Epidermal melanocyte (primary cell): ENCODE results near the gene ZNF770.

Experiments
- DNase-seq: peaks from one replicate; pipeline ENCODE4 v3.0.0; 2011; ENCODE audit warnings: low spot score; ENCODE audit not compliant: insufficient read length

ZNF770 gene

DNA sequence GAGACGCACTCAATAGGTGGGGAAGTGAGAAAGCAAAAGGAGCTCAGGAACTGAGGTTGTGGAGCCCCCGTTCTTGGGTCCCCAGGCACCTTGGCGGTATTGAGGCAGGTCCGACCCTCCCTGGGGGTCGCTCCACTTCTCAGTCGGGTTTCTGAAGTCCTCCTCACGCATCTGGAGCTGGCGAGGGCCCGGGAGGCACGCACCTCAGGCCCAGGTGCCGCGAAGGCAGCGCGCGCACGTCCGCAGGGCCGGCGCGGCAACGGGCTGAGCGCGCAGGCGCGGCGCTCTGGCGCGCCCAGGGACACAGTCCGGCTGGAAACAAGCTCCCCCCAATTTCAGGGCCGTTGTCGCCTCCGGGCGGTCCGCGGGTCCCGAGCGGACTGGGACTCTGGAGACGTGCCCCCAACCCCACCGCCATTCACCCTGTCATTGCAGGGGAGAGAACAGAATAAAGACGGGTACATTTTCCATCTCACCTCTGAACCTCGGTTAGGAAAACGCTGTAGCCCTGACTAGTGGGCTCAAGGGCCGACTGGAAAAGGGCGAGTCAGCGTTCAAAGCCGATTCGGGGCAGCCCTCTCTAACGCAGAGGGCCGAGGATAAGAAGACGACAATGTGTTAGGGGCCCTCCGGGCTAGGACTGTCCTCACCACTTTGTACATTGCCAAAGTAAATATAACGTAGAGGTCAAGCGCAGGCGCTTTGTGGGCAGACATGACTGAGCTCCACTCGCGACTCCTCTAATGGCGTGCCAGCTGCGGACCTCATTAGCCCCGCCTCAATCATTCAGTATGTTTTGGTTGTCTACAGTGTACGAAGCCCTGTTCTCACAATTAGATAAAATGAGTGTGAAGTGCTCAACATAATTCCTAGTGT is at the start of gene ZNF770:
Gene ZNF770 (minus strand): TSS at position 261 of the 876 bp plus-strand sequence. CDS start 4,853 bp downstream, outside the sequence.
- DNase-seq = peak; percentile 80

DNA sequence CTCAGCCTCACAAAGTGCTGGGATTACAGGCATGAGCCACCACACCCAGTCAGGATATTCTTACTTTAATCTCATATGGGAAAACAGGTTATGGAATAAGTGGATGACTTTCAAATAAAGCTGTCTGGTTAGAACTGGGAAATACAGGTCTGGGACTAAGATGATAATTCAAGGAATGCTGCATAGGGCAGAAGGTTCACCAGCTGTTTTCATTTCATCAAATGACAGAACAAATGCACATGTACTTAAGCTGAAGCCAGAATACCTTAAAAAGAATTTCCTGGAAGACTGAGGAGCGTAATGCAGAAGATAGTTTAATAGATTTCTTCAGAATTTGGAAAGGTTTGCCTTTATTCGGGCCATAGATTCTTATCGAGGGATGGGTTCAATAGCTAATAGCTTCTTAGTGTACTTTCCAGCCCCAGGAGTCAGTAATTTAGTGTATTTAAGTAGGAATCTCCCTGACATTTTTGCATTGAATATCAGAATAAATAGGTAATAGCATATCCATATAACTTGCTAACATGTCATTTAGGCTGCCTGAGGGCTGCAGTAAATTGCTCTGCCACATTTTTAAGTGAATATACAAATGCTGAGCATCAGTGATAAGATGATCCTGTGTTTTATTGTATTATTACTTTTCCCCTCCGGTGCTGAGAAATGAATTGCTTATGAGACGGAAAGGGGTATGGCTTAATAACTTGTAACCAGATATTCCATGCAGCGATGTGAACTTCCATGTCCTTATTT is 40.3 kb upstream of the ZNF770 start:
- DNase-seq = no peak

GRCh38 chr15:35023804-35024203 is 35.7 kb upstream of the ZNF770 start:
- DNase-seq = no peak

GRCh38 chr15:35020974-35021373 is 32.9 kb upstream of the ZNF770 start:
- no peak for DNase-seq

- DNase-seq = no peak
Observed at GRCh38 chr15:35019404-35020327, 31.6 kb upstream of the ZNF770 start.

- peak; percentile 53 for DNase-seq
Observed at GRCh38 chr15:35014241-35014640, 26.2 kb upstream of the ZNF770 start.

DNA sequence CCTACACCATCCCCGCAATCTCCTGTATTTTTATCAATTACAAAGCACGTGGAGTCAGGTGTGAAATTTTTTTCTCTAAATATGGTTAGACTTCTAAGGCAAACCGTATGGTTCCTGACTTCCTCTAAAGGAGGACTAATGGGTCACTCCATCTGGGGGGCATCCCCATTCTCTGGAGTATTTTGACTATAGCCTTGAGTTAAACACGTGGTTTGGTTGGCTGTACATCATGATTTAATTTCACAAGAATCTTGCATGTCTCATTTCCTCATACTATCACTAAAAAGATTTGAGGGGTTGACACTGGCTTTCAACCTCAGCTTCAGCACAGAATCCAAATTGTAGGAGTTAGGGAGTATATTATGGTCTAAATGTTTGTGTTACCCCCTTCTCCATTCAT is 25.3 kb upstream of the ZNF770 start:
- no peak for DNase-seq

DNA sequence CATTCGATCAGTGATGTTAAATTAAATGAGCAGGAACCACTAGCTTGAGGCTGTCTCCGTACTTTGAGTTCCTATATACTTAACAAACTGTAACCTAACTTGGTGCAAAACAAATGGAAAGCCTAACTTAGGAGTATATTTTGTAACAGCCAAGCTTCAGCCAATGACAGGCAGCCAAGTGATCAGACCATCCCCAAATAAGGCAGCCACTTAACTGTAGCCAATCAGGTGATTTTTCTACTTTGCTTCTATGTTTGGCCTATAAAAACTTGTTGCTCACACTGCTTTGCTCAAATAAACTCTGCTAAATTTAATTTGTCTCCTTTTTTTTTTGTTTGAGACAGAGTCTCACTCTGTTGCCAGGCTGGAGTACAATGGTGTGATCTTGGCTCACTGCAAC is 19.3 kb upstream of the ZNF770 start:
- DNase-seq = no peak

DNA sequence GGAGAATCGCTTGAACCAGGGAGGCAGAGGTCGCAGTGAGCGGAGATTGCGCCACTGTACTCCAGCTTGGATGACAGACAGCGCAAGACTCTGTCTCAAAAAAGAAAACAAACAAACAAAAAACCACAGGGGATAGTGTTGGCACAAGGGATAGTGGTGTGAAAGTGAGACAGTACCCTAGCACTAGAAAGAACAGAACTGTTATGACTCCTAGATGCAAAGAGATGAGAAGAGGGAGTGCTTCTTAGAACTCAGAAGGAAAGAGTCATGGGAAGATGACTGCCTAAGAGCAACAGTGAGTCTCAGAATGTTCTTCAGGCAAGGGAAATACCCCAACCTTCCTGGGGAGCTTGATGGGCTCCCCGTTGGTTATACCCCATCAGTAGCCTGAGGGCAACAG is 17.8 kb upstream of the ZNF770 start:
- DNase-seq = no peak

GRCh38 chr15:35003928-35004327 is 15.8 kb upstream of the ZNF770 start:
- no peak for DNase-seq

GRCh38 chr15:35000511-35000910 is 12.4 kb upstream of the ZNF770 start:
- no peak for DNase-seq

DNA sequence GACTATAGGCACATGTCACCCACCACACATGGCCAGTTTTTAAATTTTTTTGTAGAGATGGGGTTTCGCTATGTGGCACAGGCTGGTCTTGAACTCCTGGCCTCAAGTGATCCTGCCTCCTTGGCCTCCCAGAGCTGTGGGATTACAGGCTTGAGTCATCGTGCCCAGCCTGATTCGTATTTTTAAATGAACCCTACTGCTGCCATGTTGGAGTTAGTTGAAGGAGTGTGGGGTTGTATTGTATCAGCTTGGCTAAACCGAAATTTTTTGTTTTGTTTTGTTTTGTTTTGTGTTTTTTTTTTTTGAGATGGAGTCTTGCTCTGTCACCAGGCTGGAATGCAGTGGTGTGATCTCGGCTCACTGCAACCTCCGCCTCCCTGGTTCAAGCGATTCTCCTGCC is 11.8 kb upstream of the ZNF770 start:
- DNase-seq = no peak

DNA sequence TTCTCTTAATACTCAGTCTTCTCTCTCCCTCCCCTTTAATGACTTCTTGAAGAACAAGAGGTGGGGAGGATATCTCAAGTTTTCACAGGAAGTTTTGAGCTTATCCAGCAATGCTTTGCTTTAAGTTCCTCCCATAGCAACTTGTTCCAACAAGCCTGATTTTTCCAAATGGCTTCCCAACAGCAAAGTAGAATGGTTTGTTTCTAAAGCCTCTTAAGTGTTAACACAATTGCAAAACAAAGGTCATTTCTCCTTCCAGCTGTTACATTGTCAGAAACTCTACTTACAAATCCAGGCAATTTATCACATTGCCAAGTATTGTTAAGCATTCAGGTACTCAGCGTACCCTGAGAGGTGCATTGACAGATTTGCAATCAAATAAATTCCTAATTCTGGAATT is 6.8 kb upstream of the ZNF770 start:
- no peak for DNase-seq

DNA sequence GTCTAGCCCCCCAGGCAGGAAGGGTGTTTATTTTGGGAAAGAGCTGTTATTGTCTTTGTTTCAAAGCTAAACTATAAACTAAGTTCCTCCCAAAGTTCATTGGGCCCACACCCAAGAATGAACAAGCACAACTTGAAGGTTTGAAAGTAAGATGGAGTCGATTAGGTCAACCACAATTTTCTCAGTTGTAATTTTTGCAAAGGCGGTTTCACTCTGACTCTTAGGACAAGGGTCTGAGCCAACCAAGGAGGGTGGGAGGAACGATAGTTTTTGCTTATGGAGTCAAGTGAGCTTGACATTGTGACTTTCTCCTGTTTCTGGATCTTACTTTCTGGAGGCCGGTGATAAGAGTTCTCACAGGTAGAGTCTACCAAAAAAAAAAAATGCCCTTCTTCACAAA is 5.8 kb upstream of the ZNF770 start:
- no peak for DNase-seq

DNA sequence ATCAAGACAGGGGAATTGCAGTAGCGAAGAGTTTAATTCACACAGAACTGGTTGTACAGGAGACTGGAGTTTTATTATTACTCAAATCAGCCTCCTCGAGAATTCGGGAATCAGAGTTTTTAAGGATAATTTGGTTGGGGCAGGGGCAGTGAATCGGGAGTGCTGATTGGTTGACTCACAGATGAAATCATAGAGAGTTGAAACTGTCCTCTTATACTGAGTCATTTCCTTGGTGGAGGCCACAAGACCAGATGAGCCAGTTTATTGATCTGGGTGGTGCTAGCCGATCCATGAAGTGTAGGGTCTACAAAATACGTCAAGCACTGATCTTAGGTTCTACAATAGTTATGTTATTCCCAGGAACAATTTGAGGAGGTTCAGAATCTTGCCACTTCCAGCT is 5.3 kb upstream of the ZNF770 start:
- DNase-seq = no peak

- DNase-seq = no peak
Observed at GRCh38 chr15:34987609-34988026, 469 bp downstream of the ZNF770 start.

GRCh38 chr15:34986771-34987480 is 1.2 kb downstream of the ZNF770 start:
- DNase-seq = no peak

DNA sequence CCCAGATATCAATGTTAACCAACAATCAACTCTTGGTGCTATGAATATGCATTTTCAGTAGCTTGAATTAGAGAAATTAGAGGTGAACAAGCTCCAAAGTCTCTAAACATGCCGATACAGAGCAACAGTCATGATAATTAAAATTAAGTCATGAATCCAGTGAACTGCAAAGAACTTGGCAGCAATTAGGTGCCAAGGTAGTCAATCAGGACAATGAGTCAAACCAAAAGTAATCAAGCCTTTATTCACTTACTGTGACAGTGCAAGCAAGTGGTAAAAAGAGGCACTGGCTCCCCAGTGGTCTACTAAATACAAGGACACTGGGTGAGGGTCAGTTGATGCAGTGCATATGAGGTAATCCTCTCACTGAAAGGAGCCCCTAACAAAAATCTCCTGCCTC is 1.8 kb downstream of the ZNF770 start:
- no peak for DNase-seq

DNA sequence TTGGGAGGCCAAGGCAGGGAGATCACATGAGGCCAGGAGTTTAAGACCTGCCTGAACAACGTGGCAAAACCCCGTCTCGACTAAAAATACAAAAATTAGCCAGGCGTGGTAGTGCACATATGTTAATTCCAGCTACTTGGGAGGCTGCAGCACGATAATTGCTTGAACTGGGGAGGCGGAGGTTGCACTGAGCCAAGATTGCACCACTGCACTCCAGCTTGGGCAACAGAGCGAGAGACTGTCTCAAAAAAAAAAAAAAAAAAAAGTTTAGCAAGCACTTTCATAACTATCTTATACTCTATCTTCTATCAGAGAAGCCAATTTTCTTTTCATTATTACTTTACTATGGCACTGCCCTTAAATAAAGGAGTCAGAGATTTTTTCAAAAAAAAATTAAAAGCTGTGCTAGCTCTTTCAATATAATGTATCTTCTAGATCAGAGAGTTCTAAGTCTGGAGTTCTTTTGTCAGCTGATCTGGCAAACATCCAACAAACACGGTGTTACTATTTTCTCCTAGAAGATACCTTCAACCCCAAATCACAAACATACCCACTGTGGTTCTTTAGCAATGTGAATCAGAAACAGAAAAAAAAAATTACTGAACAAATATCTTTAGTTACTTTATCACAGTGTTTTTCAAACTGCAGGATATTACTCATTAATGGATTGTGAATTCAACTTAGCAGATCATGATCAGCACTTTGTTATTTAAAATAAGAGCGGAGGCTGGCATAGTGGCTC is 3.0 kb downstream of the ZNF770 start:
- DNase-seq = no peak

DNA sequence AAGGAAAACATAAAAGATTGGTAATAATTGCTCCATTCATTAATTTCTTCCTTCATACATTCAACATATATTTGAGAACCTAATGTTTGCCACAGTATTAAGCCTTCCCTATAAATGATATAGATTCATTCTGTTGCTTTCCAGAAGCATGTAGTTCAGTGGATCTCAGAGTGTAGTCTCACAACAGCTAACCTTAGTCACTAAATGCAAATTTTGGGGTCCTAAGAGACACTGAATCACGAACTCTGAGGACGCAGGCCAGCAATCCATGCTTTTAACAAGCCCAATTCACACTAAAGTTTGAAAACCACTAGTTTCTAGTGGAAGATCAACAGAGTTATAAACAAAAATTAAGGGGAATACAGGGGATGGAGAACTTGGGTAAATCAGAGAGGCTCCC is 11.3 kb downstream of the ZNF770 start:
- DNase-seq = no peak
